ENCODE measurements around the gene GDF11.

DNA sequence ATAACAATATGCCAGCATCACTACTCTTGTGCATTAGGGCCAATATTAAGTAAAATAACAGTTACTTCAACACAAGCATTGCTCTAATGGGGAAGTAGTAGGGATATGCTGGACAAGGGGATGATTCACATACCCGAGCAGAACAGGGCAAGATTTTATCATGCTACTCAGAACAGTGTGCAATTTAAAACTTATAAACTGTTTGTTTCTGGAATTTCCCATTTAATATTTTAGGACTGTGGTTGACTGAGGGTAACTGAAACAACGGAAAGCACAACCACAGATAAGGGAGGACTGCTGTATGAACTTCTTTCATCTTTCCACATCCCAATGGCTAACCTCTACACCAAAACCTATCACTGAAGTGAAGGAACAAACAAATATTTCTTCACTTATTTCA, 37.8 kb downstream of the GDF11 start:
- no peak for TF ChIP-seq KDM5A (IDR thresholded peaks at IDR 0.05; ENCODE audit: low read length)
- TF ChIP-seq CTCF (IDR thresholded peaks at IDR 0.05; ENCODE audit: control extremely low read depth in 1 of 3, insufficient read depth in 1 of 3, low read depth in 1 of 3, low read length in 3 of 3): no peak
- TF ChIP-seq TEAD4 (IDR thresholded peaks at IDR 0.05; ENCODE audit: low read depth, low read length): no peak
- TF ChIP-seq TAF1 (IDR thresholded peaks at IDR 0.05; ENCODE audit: low read depth, low read length): no peak
- no peak for TF ChIP-seq SIX5 (IDR thresholded peaks at IDR 0.05; ENCODE audit: low read depth, low read length)
- no peak for TF ChIP-seq KDM1A (IDR thresholded peaks at IDR 0.05; ENCODE audit: borderline replicate concordance, low read length)

Measured in H1 (cell line).